GM12864 (cell line): ENCODE data around the gene PEAK1.

Experiments used
- DNase-seq: peaks from one replicate; pipeline ENCODE4 v3.0.0-alpha.2; 2011; ENCODE audit warnings: low read depth
- H3K4me3 ChIP-seq: 2 replicates; pipeline ENCODE4 v1.5.1; 2011; ENCODE audit warnings: mild to moderate bottlenecking, low read depth, low read length, control low read depth
- CTCF ChIP-seq: IDR thresholded peaks from 2 replicates; pipeline ENCODE4 v1.5.1; 2011; ENCODE audit warnings: low read depth, mild to moderate bottlenecking, moderate library complexity, low read length, control low read depth, inconsistent platforms; ENCODE audit errors: missing control alignments

The PEAK1 gene

GRCh38 chr15:77416954-77417353, 3.0 kb downstream of the PEAK1 start:
- no peak for TF ChIP-seq CTCF
- DNase-seq, result no peak
- H3K4me3 ChIP-seq, result no peak overlapping the region

- TF ChIP-seq CTCF, result no peak
- H3K4me3 ChIP-seq, result no peak overlapping the region
- DNase-seq, result no peak
Measured at GRCh38 chr15:77416148-77416455, 3.8 kb downstream of the PEAK1 start.

GRCh38 chr15:77415450-77416147, 4.3 kb downstream of the PEAK1 start:
- TF ChIP-seq CTCF, result no peak
- no peak overlapping the region for H3K4me3 ChIP-seq
- DNase-seq, result no peak

GRCh38 chr15:77414789-77415442, 5.0 kb downstream of the PEAK1 start:
- no peak for TF ChIP-seq CTCF
- H3K4me3 ChIP-seq, result no peak overlapping the region
- no peak for DNase-seq

GRCh38 chr15:77413699-77414349, 6.1 kb downstream of the PEAK1 start:
- no peak for TF ChIP-seq CTCF
- H3K4me3 ChIP-seq, result no peak overlapping the region
- no peak for DNase-seq

- DNase-seq, result no peak
- TF ChIP-seq CTCF, result no peak
- no peak overlapping the region for H3K4me3 ChIP-seq
Measured at GRCh38 chr15:77412972-77413698, 6.8 kb downstream of the PEAK1 start.
